DMS153 treated with DMSO at 0.1 percent for 48 hours (cell line): ENCODE results near the gene VPS36.
"Not testable (repeated sequence)": the region's sequence is repeated elsewhere in the genome, so short reads cannot be mapped to it uniquely, and the experiment has no call there.

Experiments
- DNase-seq: peaks from one replicate; lab custom pipeline; 2025; ENCODE audit not compliant: unreplicated experiment; lab: John Stamatoyannopoulos, UW

Gene VPS36

DNA sequence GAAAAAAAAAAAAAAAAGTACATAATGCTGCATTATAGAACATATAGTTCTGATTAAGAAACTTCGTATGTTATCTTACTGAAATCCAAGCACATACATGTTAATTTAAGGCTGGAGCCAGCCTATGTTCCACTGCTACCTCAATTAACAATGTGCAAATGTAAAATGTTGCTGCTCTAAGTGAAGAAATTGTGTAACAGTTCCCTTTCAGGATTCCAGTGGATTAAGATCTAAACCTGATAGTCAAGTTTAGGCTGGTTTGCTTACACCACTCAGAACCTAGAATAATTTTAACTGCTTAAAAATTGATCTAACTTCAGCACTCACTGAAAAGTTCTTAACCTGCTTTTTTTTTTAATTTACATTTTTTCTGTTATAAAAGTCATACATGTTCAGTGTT lies 4.2 kb downstream of the VPS36 start:
- DNase-seq: no peak

DNA sequence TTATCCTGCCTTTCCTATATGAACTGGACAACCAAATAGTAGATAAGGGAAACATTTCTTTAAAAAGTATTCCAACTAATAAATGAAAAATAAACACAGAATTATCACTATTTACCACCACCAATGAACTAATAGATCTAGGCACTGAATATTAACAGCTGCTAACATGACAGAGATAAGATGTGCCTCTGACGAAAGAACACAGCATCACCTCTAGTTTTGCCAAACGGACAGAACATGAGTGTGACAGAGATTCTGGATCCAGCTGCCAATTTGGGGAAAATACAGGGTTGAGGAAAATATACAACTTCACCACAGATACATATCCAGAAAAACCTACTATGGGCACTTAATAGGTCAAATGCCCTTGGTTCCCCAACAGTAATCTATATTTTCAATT lies 18.0 kb downstream of the VPS36 start:
- DNase-seq: no peak

GRCh38 chr13:52428295-52428694 lies 22.1 kb downstream of the VPS36 start:
- DNase-seq: no peak

DNA sequence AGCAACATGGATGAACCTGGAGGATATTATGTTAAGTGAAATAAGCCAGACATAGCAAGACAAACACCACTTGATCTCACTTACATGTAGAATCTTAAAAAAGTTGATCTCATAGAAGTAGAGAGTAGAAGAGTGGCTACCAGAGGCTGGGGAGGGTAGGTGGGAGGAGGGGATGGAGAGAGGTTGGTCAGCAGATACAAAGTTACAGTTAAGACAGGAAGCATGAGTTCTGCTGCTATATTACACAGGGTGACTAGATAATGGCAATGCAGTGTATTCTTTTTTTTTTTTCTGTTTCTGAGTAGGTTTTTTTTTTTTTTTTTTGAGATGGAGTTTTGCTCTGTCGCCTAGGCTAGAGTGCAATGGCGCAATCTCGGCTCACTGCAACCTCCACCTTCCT lies 29.2 kb downstream of the VPS36 start:
- no peak for DNase-seq

GRCh38 chr13:52419080-52419479 lies 31.4 kb downstream of the VPS36 start:
- no peak for DNase-seq

GRCh38 chr13:52414963-52415362 lies 35.5 kb downstream of the VPS36 start:
- no peak for DNase-seq

DNA sequence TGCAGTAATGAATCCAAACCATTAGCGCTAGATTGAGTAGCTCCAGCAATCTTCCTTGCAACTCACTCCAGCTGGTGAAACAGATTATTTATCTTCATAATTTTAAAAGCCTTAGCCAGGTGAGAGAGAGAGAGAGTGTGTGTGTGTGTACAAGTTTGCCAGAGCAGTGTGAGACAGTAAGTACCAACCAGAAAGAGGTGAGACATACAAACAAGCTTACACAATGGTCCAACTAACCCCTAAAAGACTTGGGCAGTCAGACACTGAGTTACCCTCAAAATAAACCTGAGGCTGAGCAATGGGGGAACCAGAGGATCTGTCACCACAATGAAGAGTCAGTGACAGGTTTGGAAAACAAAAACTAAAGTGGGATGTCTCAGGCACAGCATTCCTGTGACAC lies 36.4 kb downstream of the VPS36 start:
- no peak for DNase-seq

DNA sequence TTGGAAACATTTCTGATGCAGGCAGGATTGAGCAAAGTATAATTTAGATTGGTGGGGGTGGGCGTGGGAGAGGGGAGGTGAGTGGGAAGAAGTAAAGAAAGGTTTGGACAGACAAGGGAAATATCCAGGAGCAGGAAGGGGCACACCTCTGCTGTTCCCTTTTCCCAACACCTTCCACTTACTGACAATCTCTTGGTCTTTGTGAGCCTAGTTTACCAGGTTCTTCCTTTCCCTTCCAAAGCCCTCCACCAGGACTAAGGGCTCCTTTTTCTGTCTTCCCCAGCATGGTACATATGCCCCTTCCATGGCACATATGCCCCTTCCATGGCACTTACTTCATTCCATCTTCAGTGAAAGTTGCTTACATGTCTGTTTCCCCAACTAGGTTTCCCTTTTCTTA lies 38.3 kb downstream of the VPS36 start:
- no peak for DNase-seq

GRCh38 chr13:52411629-52412028 lies 38.8 kb downstream of the VPS36 start:
- DNase-seq: no peak

DNA sequence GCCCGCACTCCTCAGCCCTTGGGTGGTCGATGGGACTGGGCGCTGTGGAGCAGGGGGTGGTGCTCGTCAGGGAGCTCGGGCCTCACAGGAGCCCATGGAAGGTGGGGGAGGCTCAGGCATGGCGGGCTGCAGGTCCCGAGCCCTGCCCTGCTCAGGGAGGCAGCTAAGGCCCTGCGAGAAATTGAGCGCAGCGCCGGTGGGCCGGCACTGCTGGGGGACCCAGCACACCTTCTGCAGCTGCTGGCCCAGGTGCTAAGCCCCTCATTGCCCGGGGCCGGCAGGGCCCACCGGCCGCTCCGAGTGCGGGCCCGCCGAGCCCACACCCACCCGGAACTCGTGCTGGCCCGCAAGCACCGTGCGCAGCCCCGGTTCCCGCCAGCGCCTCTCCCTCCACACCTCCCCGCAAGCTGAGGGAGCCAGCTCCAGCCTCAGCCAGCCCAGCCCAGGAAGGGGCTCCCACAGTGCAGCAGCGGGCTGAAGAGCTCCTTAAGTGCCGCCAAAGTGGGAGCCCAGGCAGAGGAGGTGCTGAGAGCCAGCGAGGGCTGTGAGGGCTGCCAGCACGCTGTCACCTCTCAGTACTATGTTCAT lies 42.3 kb downstream of the VPS36 start:
- DNase-seq: not testable (repeated sequence)

GRCh38 chr13:52407436-52407835 lies 43.0 kb downstream of the VPS36 start:
- DNase-seq: not testable (repeated sequence)

- no peak for DNase-seq
Measured at GRCh38 chr13:52406629-52407028, 43.8 kb downstream of the VPS36 start.

GRCh38 chr13:52405767-52406494 lies 44.5 kb downstream of the VPS36 start, which contains the start of gene THSD1:
Gene THSD1 (minus strand): TSS chr13:52406172. CDS start chr13:52402600, 3,572 bp downstream.
- DNase-seq: no peak

DNA sequence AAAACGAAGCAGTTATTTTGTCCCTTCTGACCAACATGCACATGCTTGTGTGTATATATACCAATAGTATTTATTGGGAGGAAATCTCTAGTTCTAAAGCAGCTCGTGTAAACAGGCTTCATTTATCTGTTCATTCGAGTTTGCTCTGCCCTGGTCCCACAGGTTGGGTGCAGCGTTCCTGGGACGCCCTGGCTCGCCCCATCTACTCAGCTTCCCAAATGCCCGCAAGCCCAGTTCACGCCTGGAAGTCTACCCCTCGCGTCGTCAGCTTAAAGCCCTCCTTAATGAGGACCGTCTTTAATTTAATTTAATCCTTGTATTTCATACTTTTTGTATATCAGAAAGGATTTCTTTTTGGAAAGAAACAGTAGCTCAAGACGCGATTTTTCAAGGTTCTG lies 45.1 kb downstream of the VPS36 start:
- no peak for DNase-seq

DNA sequence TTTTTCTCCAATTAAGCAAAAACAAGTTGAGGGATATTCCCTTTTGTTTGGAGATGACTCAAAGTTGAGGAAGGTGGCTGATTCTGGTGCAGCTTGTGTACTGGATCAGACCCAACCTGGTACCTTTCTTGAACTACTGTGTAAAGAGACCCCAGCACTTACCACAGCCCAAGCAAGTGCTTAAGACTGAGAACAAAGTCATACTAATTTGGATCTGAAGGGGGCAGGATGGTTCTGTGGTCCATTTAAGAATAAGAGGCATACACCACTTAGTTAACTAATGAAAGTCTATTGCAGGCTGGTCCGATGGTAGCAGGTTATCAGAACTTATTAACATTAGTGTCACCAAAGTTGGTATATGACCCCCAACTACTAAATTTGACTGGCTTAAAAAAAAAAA lies 50.7 kb downstream of the VPS36 start:
- no peak for DNase-seq

GRCh38 chr13:52399046-52399445 lies 51.4 kb downstream of the VPS36 start:
- DNase-seq: no peak

DNA sequence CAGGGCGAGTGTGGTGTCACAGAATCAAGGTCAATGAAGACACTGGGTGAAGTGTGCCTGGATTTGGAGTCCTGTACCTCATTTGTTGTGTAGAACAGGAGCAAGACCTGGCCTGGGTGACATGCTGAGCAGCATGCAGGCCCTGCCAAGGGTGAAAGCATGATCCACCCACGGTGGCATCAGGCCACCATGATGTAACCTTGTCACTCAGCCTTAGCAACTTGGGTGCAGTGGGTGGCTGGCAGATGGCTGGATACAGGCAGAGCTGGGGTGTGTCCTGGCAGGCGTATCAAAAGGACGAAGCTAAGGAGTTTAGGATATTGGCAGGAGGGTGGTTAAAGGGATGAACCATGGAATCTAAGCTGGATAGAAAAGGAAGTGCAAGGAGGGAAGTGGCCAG lies 54.7 kb downstream of the VPS36 start:
- no peak for DNase-seq

DNA sequence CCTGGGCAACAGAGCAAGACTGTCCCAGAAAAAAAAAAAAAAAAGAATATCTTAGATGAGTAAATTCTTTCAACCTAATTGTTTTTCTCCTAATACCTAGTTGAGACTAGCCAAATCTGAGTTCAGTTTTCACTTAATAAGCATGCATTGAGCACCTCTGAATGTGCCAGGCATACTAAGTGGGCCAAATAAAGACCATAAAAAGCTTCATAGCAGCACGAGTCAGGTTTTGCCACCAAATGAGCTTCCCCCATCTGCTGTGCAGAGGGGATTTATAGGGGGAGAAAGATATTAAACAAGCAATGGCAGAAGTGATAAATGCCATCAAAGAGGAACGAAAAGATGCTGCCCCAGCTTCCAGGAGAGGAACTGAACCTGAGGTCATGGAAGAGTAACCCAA lies 55.8 kb downstream of the VPS36 start:
- DNase-seq: no peak

- DNase-seq: no peak
Measured at GRCh38 chr13:52393572-52394357, 56.7 kb downstream of the VPS36 start.

DNA sequence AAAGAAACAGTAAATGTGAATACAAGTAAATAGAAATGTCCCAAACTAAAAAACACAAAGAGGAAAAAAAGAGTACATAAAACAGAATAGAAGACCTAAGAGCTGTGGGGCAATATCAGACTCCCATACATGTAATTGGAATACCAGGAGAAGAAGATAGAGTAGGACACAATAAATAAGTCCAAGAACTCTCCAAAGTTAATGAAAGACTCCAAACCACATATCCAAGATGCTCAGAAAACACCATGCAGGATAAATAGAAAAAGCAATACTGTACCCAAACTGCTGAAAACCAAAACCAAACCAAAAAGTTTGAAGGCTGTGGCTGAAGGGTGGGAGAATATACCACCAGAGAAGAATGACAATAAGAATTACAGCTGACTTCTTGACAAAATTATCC lies 62.7 kb downstream of the VPS36 start:
- DNase-seq: no peak

- no peak for DNase-seq
Measured at GRCh38 chr13:52385870-52386269, 64.6 kb downstream of the VPS36 start.

GRCh38 chr13:52383366-52383765 lies 67.1 kb downstream of the VPS36 start:
- no peak for DNase-seq
